HG03196 (cell line): ENCODE data around the gene MAN1C1.

Source experiments
- ATAC-seq: cut with Tn5 transposase; IDR thresholded peaks from one replicate; pipeline ENCODE4 v1.9.1; 2021; ENCODE audit not compliant: unreplicated experiment

The MAN1C1 gene

DNA sequence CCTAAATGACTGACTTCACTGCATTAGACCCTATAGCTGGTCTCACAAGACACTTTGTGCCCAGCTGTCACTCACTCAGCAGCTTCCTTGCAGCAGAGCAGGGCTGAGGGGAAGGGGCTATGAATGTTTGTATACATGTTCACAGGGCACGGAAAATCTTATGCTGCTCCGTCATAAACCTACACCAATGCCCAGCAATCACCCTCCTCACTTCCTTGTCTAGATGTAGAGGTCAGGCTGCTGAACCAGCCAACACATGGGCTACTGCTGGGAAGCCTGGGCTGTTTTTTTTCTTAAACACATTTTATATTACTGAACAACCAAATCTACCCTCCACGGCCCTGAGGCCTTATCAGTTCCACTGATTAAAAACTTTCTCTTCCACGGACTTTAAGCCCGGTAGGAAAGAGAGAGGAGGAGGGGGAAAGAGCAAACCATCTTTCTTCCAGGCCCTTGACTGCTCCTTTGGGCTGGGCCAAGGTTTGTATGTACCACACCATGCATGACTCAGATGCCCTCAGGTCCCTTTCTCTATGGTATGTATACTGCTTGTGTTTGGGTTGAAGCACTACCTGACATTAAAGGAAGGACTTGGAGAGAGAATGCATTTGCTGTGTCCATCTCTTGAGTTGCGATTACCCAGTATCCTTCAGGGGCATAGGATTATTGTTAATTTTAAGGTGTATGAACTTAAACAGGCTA lies 215.9 kb downstream of the MAN1C1 start:
- ATAC-seq: no peak

DNA sequence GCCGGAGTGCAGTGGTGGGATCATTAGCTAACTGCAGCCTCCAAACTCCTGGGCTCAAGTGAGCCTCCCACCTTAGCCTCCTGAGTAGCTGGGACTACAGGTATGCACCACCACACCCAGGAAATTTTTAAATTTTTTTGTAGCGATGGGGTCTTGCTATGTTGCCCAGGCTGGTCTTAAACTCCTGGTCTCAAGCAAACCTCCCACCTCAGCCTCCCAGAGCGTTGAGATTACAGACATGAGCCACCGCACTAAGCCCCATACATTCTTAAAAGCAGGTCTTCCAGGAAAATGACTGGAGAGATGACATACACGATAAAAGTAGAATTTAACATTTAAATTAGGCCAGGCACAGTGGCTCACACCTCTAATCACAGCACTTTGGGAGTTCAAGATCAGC lies 216.6 kb downstream of the MAN1C1 start:
- no peak for ATAC-seq
